Mesenchymal stem cell (in vitro differentiated cells and primary cell): Measurements from ENCODE around the gene JPH3.

Experiments used
- DNase-seq: peaks from one replicate; pipeline ENCODE4 v3.0.0-alpha.2; 2013
- H2AFZ ChIP-seq: one replicate; pipeline ENCODE4 v1.6.1; 2013; ENCODE audit warnings: low read depth, mild to moderate bottlenecking, control low read depth, inconsistent platforms, low read length, moderate library complexity
- H2AK5ac ChIP-seq: 2 replicates; pipeline ENCODE4 v1.6.1; 2013; ENCODE audit warnings: low read length, moderate library complexity, mild to moderate bottlenecking, inconsistent platforms; ENCODE audit not compliant: severe bottlenecking
- H2BK120ac ChIP-seq: one replicate; pipeline ENCODE4 v1.6.1; 2013; ENCODE audit warnings: low read depth, mild to moderate bottlenecking, inconsistent platforms, low read length, moderate library complexity
- H2BK12ac ChIP-seq, 2 experiments: one replicate each; pipeline ENCODE4 v1.6.1; 2013; ENCODE audit warnings: inconsistent platforms in 2 of 2, low read length in 2 of 2, mild to moderate bottlenecking in 2 of 2, moderate library complexity in 2 of 2, control low read depth in 1 of 2
- H2BK15ac ChIP-seq: one replicate; pipeline ENCODE4 v1.6.1; 2013; ENCODE audit warnings: mild to moderate bottlenecking, low read depth, inconsistent platforms; ENCODE audit not compliant: poor library complexity, severe bottlenecking
- H2BK5ac ChIP-seq: 2 replicates; pipeline ENCODE4 v1.6.1; 2013; ENCODE audit warnings: low read depth, mild to moderate bottlenecking, low read length, control low read depth, inconsistent platforms; ENCODE audit not compliant: poor library complexity, severe bottlenecking
- H3K14ac ChIP-seq, 2 experiments: one replicate each; pipeline ENCODE4 v1.6.1; 2013; ENCODE audit warnings: inconsistent platforms in 2 of 2, low read length in 2 of 2, control low read depth in 1 of 2, mild to moderate bottlenecking in 1 of 2, moderate library complexity in 1 of 2
- H3K18ac ChIP-seq, 2 experiments: one replicate each; pipeline ENCODE4 v1.6.1; 2013; ENCODE audit warnings: inconsistent platforms in 2 of 2, low read length in 2 of 2, control low read depth in 1 of 2, low read depth in 1 of 2, mild to moderate bottlenecking in 1 of 2
- H3K23ac ChIP-seq, 2 experiments: one replicate each; pipeline ENCODE4 v1.6.1; 2013; ENCODE audit warnings: inconsistent platforms in 2 of 2, low read length in 2 of 2, mild to moderate bottlenecking in 2 of 2, moderate library complexity in 2 of 2, control low read depth in 1 of 2
- H3K27ac ChIP-seq: 2 replicates; pipeline ENCODE4 v1.5.1; 2013; ENCODE audit warnings: mild to moderate bottlenecking, moderate library complexity, low read length, control low read depth, inconsistent platforms; ENCODE audit not compliant: poor library complexity, severe bottlenecking
- H3K27me3 ChIP-seq, 2 experiments: 2 replicates each; pipeline versions ENCODE4 v1.6.1 to v1.7.0; 2013; ENCODE audit warnings: low read length in 2 of 2, mild to moderate bottlenecking in 2 of 2, moderate library complexity in 2 of 2, control low read depth in 1 of 2, inconsistent platforms in 1 of 2; ENCODE audit not compliant: control insufficient read depth in 1 of 2, insufficient read depth in 1 of 2
- H3K36me3 ChIP-seq, 2 experiments: 2 replicates each; pipeline versions ENCODE4 v1.6.1 to v1.7.0; 2013; ENCODE audit warnings: low read length in 2 of 2, control low read depth in 1 of 2, inconsistent platforms in 1 of 2, low read depth in 1 of 2, mild to moderate bottlenecking in 1 of 2; ENCODE audit not compliant: insufficient read depth in 2 of 2, control insufficient read depth in 1 of 2
- H3K4ac ChIP-seq, 2 experiments: one replicate each; pipeline ENCODE4 v1.6.1; 2013; ENCODE audit warnings: inconsistent platforms in 2 of 2, low read length in 2 of 2, mild to moderate bottlenecking in 2 of 2, moderate library complexity in 2 of 2, control low read depth in 1 of 2, low read depth in 1 of 2
- H3K4me1 ChIP-seq: 2 replicates; pipeline ENCODE4 v1.6.1; 2013; ENCODE audit warnings: low read depth, low read length, control low read depth; ENCODE audit not compliant: control insufficient read depth, insufficient read depth
- H3K4me2 ChIP-seq: 2 replicates; pipeline ENCODE4 v1.6.1; 2013; ENCODE audit warnings: low read length, mild to moderate bottlenecking, inconsistent platforms; ENCODE audit not compliant: poor library complexity, severe bottlenecking
- H3K4me3 ChIP-seq, 2 experiments: 2 replicates each; pipeline versions ENCODE4 v1.5.1 to v1.7.0; 2013; ENCODE audit warnings: low read length in 2 of 2, mild to moderate bottlenecking in 2 of 2, control low read depth in 1 of 2, low read depth in 1 of 2; ENCODE audit not compliant: insufficient read depth in 1 of 2
- H3K79me1 ChIP-seq: replicated peaks from 2 replicates; pipeline ENCODE4 v1.6.1; 2013; ENCODE audit warnings: mild to moderate bottlenecking, control low read depth, low read length, inconsistent platforms; ENCODE audit not compliant: poor library complexity, severe bottlenecking
- H3K9ac ChIP-seq: 2 replicates; pipeline ENCODE4 v1.7.0; 2013; ENCODE audit warnings: mild to moderate bottlenecking, low read length, moderate library complexity
- H3K9me3 ChIP-seq: 2 replicates; pipeline ENCODE4 v1.7.0; 2013; ENCODE audit warnings: mild to moderate bottlenecking, low read length; ENCODE audit not compliant: control insufficient read depth
- H4K8ac ChIP-seq: one replicate; pipeline ENCODE4 v1.6.1; 2013; ENCODE audit warnings: inconsistent platforms, mild to moderate bottlenecking, low read length, moderate library complexity
- H4K91ac ChIP-seq: one replicate; pipeline ENCODE4 v1.6.1; 2013; ENCODE audit warnings: mild to moderate bottlenecking, low read length, inconsistent platforms
- WGBS: methylation state at CpG from one replicate; pipeline ENCODE4 v1.1.7; 2013; ENCODE audit warnings: mixed read lengths; 5-methylcytosine and 5-hydroxymethylcytosine counted together

The JPH3 gene

DNA sequence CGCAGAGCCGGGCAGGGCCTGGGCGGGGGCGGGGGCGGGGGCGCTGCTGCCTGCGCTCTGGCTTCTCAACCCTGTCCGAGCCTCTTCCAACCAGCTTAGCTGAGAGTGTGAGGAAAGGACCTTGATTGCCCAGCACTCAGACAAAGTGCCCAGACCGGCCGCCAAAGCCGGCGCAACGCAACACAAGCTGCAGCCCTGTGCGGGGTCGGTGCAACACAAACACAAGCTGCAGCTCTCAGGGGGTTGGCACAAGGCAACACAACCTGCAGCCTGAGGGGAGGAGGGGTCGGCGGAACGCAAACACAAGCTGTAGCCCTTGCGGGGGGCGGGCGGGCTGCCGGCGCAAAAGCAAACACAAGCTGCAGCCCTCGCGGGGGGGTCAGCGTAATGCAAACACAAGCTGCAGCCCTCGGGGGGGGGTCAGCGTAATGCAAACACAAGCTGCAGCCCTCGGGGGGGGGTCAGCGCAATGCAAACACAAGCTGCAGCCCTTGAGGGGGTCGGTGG, 103.5 kb downstream of the JPH3 start:
- peak overlapping the region; percentile 5 for H4K8ac ChIP-seq
- H2AFZ ChIP-seq = no peak overlapping the region
- H3K9ac ChIP-seq = no peak overlapping the region
- no peak overlapping the region for H3K4ac ChIP-seq
- no peak overlapping the region for H2BK12ac ChIP-seq
- H4K91ac ChIP-seq = no peak overlapping the region
- no peak for DNase-seq
- H3K4me2 ChIP-seq = no peak overlapping the region
- H3K27ac ChIP-seq = no peak overlapping the region
- H3K4me1 ChIP-seq = peaks cover 8% of the 10 kb centered on the region
- peaks cover 18% of the 10 kb centered on the region for H3K79me1 ChIP-seq
- H3K18ac ChIP-seq = no peak overlapping the region
- H2AK5ac ChIP-seq = no peak overlapping the region
- no peak overlapping the region for H2BK5ac ChIP-seq
- no peak overlapping the region for H3K23ac ChIP-seq
- H3K36me3 ChIP-seq = peaks cover 23 to 84% of the 10 kb centered on the region in 2 experiments
- H3K14ac ChIP-seq = no peak overlapping the region
- WGBS = 91% methylated on average over 31 of the region's 31 CpGs
- H2BK15ac ChIP-seq = no peak overlapping the region
- H2BK120ac ChIP-seq = no peak overlapping the region
- no peaks in the 10 kb centered on the region for H3K27me3 ChIP-seq
- H3K9me3 ChIP-seq = no peaks in the 10 kb centered on the region
- peak overlapping the region in 1 of 2 experiments; percentile 14 for H3K4me3 ChIP-seq

DNA sequence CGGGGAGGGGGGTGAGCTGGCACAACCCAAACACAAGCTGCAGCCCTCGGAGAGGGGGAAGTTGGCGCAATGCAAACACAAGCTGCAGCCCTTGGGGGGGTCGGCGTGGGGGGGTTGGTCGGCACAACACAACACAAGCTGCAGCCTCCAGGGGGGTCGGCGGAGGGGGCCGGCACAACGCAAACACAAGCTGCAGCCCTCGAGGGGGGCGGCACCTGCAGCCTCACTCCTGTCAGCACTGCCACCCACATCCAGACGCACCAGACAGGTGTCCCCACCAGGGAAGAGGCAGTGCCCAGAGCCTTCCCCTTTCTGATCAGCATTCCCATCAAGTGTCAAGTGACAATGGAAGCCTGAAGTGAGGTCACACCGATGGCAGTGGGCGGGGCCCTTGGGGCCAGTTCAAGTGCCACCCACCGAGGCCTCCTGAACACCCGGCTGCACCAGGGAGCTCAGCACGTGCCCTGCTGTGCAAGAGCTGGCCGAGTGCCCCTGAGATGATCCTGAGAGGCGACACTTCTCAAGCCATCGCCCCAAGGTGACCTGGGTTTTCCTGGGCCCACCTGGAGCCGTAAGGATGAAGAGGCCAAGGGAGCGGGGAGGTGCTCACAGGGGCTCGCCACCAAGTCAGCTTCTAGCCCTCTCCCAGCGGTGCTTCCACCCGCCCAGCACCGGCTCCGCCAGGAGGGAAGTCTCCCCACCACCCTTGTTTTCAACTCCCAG, 104.1 kb downstream of the JPH3 start:
- 94% methylated on average over 28 of the region's 28 CpGs for WGBS
- H3K27me3 ChIP-seq = no peaks in the 10 kb centered on the region

DNA sequence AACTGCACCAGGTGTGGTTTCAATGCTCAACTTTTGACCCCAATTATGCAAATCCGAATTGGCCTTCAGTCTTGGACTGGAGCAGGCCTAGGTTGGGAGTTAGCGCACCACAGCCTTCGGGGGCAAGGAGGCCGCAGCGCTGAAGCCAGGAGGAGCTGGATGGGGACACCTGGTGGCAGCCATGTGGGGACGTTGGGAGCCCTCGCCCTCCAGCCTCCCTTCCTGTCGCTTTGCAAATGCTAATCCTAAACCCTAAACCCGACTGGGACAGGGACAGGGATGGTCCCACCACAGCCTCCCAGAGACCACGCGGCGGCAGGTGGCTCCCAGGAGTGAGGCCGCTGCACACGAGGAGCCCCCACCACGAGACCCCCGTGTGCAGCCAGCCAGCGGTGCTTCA, 104.8 kb downstream of the JPH3 start:
- H4K91ac ChIP-seq = no peak overlapping the region
- H3K27ac ChIP-seq = no peak overlapping the region
- 93% methylated on average over 17 of the region's 17 CpGs for WGBS
- H3K9ac ChIP-seq = no peak overlapping the region
- no peak overlapping the region for H2BK120ac ChIP-seq
- H3K79me1 ChIP-seq = peaks cover 18% of the 10 kb centered on the region
- no peak overlapping the region for H4K8ac ChIP-seq
- no peak overlapping the region for H3K23ac ChIP-seq
- no peak overlapping the region for H3K4ac ChIP-seq
- H3K4me1 ChIP-seq = peaks cover 8% of the 10 kb centered on the region
- H2BK12ac ChIP-seq = no peak overlapping the region
- H3K4me2 ChIP-seq = no peak overlapping the region
- no peak overlapping the region for H3K14ac ChIP-seq
- H3K4me3 ChIP-seq = no peak overlapping the region
- no peak overlapping the region for H2AFZ ChIP-seq
- H3K18ac ChIP-seq = no peak overlapping the region
- H3K9me3 ChIP-seq = no peaks in the 10 kb centered on the region
- H2BK5ac ChIP-seq = no peak overlapping the region
- no peak overlapping the region for H2AK5ac ChIP-seq
- H2BK15ac ChIP-seq = no peak overlapping the region
- H3K27me3 ChIP-seq = no peaks in the 10 kb centered on the region
- peaks cover 23 to 84% of the 10 kb centered on the region in 2 experiments for H3K36me3 ChIP-seq
- DNase-seq = no peak

More for the DNA sequence above, 104.1 kb downstream of the JPH3 start:
- H3K14ac ChIP-seq = no peak overlapping the region
- H3K9me3 ChIP-seq = no peaks in the 10 kb centered on the region
- H2AFZ ChIP-seq = no peak overlapping the region
- peaks cover 18% of the 10 kb centered on the region for H3K79me1 ChIP-seq
- H4K91ac ChIP-seq = no peak overlapping the region
- peaks cover 23 to 84% of the 10 kb centered on the region in 2 experiments for H3K36me3 ChIP-seq
- no peak overlapping the region for H2BK5ac ChIP-seq
- H2BK12ac ChIP-seq = no peak overlapping the region
- H3K27ac ChIP-seq = no peak overlapping the region
- no peak for DNase-seq
- no peak overlapping the region for H3K4me3 ChIP-seq
- H2BK15ac ChIP-seq = no peak overlapping the region
- no peak overlapping the region for H3K18ac ChIP-seq
- H3K23ac ChIP-seq = no peak overlapping the region
- H4K8ac ChIP-seq = peak overlapping the region; percentile 5
- peaks cover 8% of the 10 kb centered on the region for H3K4me1 ChIP-seq
- no peak overlapping the region for H2AK5ac ChIP-seq
- H3K9ac ChIP-seq = no peak overlapping the region
- no peak overlapping the region for H3K4ac ChIP-seq
- no peak overlapping the region for H3K4me2 ChIP-seq
- H2BK120ac ChIP-seq = no peak overlapping the region

DNA sequence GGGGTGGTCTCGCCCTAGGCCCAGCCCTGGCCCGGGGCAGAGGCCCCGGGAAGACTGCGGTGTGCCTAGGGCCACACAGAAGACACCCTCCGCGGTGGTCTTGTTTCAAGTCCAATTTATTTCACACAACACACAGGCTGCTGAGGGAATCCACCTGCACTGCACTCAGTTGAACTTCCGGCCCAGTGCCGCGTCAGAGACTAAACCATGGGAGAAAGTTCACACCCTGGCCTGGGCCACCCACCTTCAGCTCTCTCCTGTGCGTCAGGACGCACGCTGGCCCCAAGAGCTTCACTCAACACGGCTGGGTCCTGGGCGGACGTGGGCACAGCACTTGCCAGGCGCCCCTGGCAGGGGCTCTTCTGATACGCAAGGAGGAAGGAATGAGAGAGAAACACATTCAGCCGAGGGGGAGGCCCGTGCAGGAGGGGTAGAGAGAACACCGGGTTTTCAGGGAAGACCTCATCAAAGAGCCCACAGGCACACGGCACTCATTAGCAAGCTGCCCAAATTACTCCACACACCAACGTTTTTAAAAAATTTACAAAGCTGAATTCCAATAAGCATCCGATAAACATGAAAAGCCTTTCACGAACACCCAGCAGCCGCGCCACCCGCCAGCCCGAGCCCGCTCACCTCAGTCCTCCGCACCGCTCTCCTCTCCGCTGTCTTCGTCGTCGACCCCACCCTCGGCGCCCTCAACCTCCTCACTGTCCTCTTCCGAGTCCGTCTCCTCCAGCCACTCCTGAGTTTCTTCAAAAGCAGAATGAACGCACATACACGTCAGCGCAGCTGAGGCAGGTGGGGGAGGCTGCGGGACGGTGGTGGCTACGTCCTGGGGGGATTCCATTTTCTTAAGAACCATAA, 105.6 kb downstream of the JPH3 start:
- DNase-seq = no peak
- WGBS = 96% methylated on average over 45 of the region's 45 CpGs
- H4K91ac ChIP-seq = no peak overlapping the region
- H2BK15ac ChIP-seq = no peak overlapping the region
- H3K4me1 ChIP-seq = peaks cover 8% of the 10 kb centered on the region
- no peak overlapping the region for H3K4ac ChIP-seq
- H2BK12ac ChIP-seq = no peak overlapping the region
- no peak overlapping the region for H3K23ac ChIP-seq
- no peak overlapping the region for H3K18ac ChIP-seq
- H3K9ac ChIP-seq = no peak overlapping the region
- H2BK5ac ChIP-seq = no peak overlapping the region
- peaks cover 22 to 85% of the 10 kb centered on the region in 2 experiments for H3K36me3 ChIP-seq
- H2AFZ ChIP-seq = no peak overlapping the region
- no peak overlapping the region for H3K27ac ChIP-seq
- H2AK5ac ChIP-seq = no peak overlapping the region
- no peaks in the 10 kb centered on the region for H3K27me3 ChIP-seq
- no peak overlapping the region for H3K4me2 ChIP-seq
- no peak overlapping the region for H3K4me3 ChIP-seq
- H3K79me1 ChIP-seq = peaks cover 20% of the 10 kb centered on the region
- no peak overlapping the region for H2BK120ac ChIP-seq
- H3K14ac ChIP-seq = no peak overlapping the region
- H3K9me3 ChIP-seq = no peaks in the 10 kb centered on the region
- no peak overlapping the region for H4K8ac ChIP-seq
